HepG2 (cell line): ENCODE results near the gene ADAMTSL3. TPM values are rescaled to one million over a fixed set of nuclear protein-coding genes. Genes with fewer than 3 reads are reported as not detected.

Experiments
- ATAC-seq: fragments of 200-7000 bp; cut with Tn5 transposase; 3 replicates; pipeline ENCODE4 v1.9.1; 2020; ENCODE audit warnings: mild to moderate bottlenecking, moderate library complexity
- BruUV-seq: library from RNA; stranded (reverse); fragments of 400-500 nt; replicated peaks from 2 replicates; lab custom pipeline; 2021; lab: Mats Ljungman, UMichigan
- CTCF ChIA-PET: fragments of 300-600 bp; formaldehyde crosslinking; extraction: SDS; loops from one replicate; lab custom pipeline; 2021; ENCODE audit warnings: low total read pairs, inconsistent platforms, low intra/inter-chr PET ratio; lab: Yijun Ruan, JAX
- POLR2A ChIA-PET: fragments of 350-600 bp; sonication (Branson Sonifier 250); formaldehyde crosslinking; loops from one replicate; lab custom pipeline; 2020; ENCODE audit warnings: antibody characterized with exemption, inconsistent platforms; lab: Yijun Ruan, JAX
- DNase-seq: peaks from one replicate; pipeline ENCODE4 v3.0.0-alpha.2; 2015; ENCODE audit warnings: low spot score
- FAIRE-seq: peaks from 3 replicates; lab custom pipeline; 2011; peaks lifted over from hg19 to GRCh38; lab: Jason Lieb, UNC
- H2AFZ ChIP-seq: one replicate; pipeline ENCODE4 v1.6.1; 2011; ENCODE audit warnings: low read length, inconsistent platforms
- H3K27ac ChIP-seq: fragments of 300-600 bp; 3 replicates; pipeline ENCODE4 v1.8.0; 2011; ENCODE audit warnings: mixed run types, mild to moderate bottlenecking, mixed read lengths, low read length, inconsistent platforms; ENCODE audit not compliant: insufficient read depth; ENCODE audit errors: extremely low read length
- H3K27me3 ChIP-seq, 2 experiments: fragments of 200-600 bp in 1 of 2; 2 replicates in 1 of 2; 3 replicates in 1 of 2; pipeline versions ENCODE4 v1.6.0 to v1.8.0; 2011; ENCODE audit warnings: low read length in 2 of 2, mild to moderate bottlenecking in 2 of 2, moderate library complexity in 2 of 2, inconsistent platforms in 1 of 2; ENCODE audit not compliant: insufficient read depth in 2 of 2, control insufficient read depth in 1 of 2
- H3K36me3 ChIP-seq, 2 experiments: fragments of 200-600 bp in 1 of 2; replicated peaks in 1 of 2; 2 replicates in 1 of 2; 3 replicates in 1 of 2; pipeline versions ENCODE4 v1.5.1 to v1.8.0; 2011; ENCODE audit warnings: low read length in 2 of 2, inconsistent platforms in 1 of 2; ENCODE audit not compliant: insufficient read depth in 2 of 2, control insufficient read depth in 1 of 2
- H3K4me1 ChIP-seq: 2 replicates; pipeline ENCODE4 v1.5.1; 2012; ENCODE audit warnings: low read length, inconsistent platforms; ENCODE audit not compliant: insufficient read depth
- H3K4me2 ChIP-seq: 2 replicates; pipeline ENCODE4 v1.6.0; 2011; ENCODE audit warnings: low read depth, low read length, inconsistent platforms
- H3K4me3 ChIP-seq, 3 experiments: fragments of 200-600 bp in 1 of 3; sonication (generic), shearing (Covaris generic) in 1 of 3; replicated peaks in 1 of 3; 2 replicates each; pipeline ENCODE4 v1.5.1; 2011 to 2016; ENCODE audit warnings: low read length in 3 of 3, inconsistent platforms in 2 of 3, low read depth in 2 of 3, mild to moderate bottlenecking in 2 of 3, control low read depth in 1 of 3, mixed read lengths in 1 of 3; ENCODE audit not compliant: insufficient read depth in 1 of 3
- H3K79me2 ChIP-seq: one replicate; pipeline ENCODE4 v1.6.1; 2011; ENCODE audit warnings: low read length, inconsistent platforms; ENCODE audit not compliant: insufficient read depth
- H3K9ac ChIP-seq: 2 replicates; pipeline ENCODE4 v1.6.0; 2011; ENCODE audit warnings: mild to moderate bottlenecking, low read depth, low read length, inconsistent platforms; ENCODE audit not compliant: insufficient read depth
- H3K9me3 ChIP-seq: 2 replicates; pipeline ENCODE4 v1.5.1; 2012; ENCODE audit warnings: mild to moderate bottlenecking, low read length
- H4K20me1 ChIP-seq: 2 replicates; pipeline ENCODE4 v1.6.0; 2011; ENCODE audit warnings: inconsistent platforms, mild to moderate bottlenecking, low read length, moderate library complexity; ENCODE audit not compliant: insufficient read depth
- NR2F1 ChIP-seq, 2 experiments: fragments of 450-650 bp in 1 of 2; formaldehyde crosslinking in 1 of 2; IDR thresholded peaks; 2 replicates each; pipeline versions ENCODE4 v1.5.0 to v1.6.1; 2016 to 2020; ENCODE audit warnings: mild to moderate bottlenecking in 1 of 2, missing compliant biosample characterization in 1 of 2, missing genetic modification reagents in 1 of 2, moderate library complexity in 1 of 2
- PRPF4 ChIP-seq: fragments of 200-400 bp; formaldehyde crosslinking; IDR thresholded peaks from 2 replicates; pipeline ENCODE4 v1.6.1; 2016; ENCODE audit warnings: low read length, low read depth; ENCODE audit not compliant: poor library complexity, severe bottlenecking
- TBP ChIP-seq: sonication (generic); formaldehyde crosslinking; IDR thresholded peaks from 2 replicates; pipeline ENCODE4 v1.5.0; 2020; ENCODE audit warnings: missing genetic modification reagents
- TCF12 ChIP-seq, 2 experiments: fragments of 450-650 bp in 1 of 2; sonication (generic) in 1 of 2; formaldehyde crosslinking in 1 of 2; IDR thresholded peaks; 2 replicates each; pipeline versions ENCODE4 v1.6.1 to v1.8.0; 2017 to 2022; ENCODE audit warnings: antibody characterized with exemption in 1 of 2, mild to moderate bottlenecking in 1 of 2, missing genetic modification reagents in 1 of 2, moderate library complexity in 1 of 2
- ZNF383 ChIP-seq: sonication (generic); formaldehyde crosslinking; IDR thresholded peaks from 2 replicates; pipeline ENCODE4 v1.4.0; 2020; ENCODE audit warnings: missing genetic modification reagents, mild to moderate bottlenecking, borderline replicate concordance
- ZNF570 ChIP-seq: sonication (generic); formaldehyde crosslinking; IDR thresholded peaks from 2 replicates; pipeline ENCODE4 v1.4.0; 2020; ENCODE audit warnings: mild to moderate bottlenecking, missing genetic modification reagents, borderline replicate concordance
- WGBS: methylation state at CpG from one replicate; pipeline ENCODE4 v1.1.6; 2017; ENCODE audit warnings: low lambda C conversion rate; 5-methylcytosine and 5-hydroxymethylcytosine counted together
- in situ Hi-C: cut with HindIII; loops from 2 replicates; pipeline ENCODE4 v1.10.0; 2017; ENCODE audit warnings: low pct_unique_long_range_greater_than_20kb; ENCODE audit not compliant: extremely low pct_ligation_motif_present
- intact Hi-C: fragments of 100-400 bp; cut with micrococcal nuclease; formaldehyde crosslinking; loops from one replicate; pipeline ENCODE4 v1.10.0; 2022; ENCODE audit not compliant: unreplicated experiment
- polyA plus RNA-seq, 8 experiments: library from polyadenylated mRNA; depleted of rRNA in 3 of 8; stranded (reverse) in 7 of 8; unstranded in 1 of 8; fragments of >200 nt; fragmentation: Illumina TruSeq in 4 of 8; extraction: Trizol in 4 of 8; gene quantifications; 2 replicates each; pipeline versions ENCODE4 v1.2.1 to v1.2.3, GENCODE V29; 2011 to 2016; ENCODE audit warnings: low read depth in 4 of 8, missing spikeins in 1 of 8, mixed read lengths in 1 of 8; ENCODE audit not compliant: insufficient read depth in 1 of 8
- total RNA-seq, 5 experiments: library from RNA; depleted of rRNA; stranded (reverse); fragments of >200 nt; fragmentation: Illumina TruSeq; extraction: Trizol; gene quantifications; 2 replicates each; pipeline ENCODE4 v1.2.3, GENCODE V29; 2016; ENCODE audit warnings: low read depth in 1 of 5
- TF ChIP-seq, protein P1 (sequence below): sonication (generic); formaldehyde crosslinking; IDR thresholded peaks from 2 replicates; pipeline ENCODE4 v1.4.0; 2020; ENCODE audit warnings: mild to moderate bottlenecking, missing genetic modification reagents
- TF ChIP-seq, protein P2 (sequence below): sonication (generic); formaldehyde crosslinking; IDR thresholded peaks from 2 replicates; pipeline ENCODE4 v1.4.0; 2020; ENCODE audit warnings: mild to moderate bottlenecking, low read depth, missing genetic modification reagents
- TF ChIP-seq, protein P3 (sequence below): sonication (generic); formaldehyde crosslinking; IDR thresholded peaks from 2 replicates; pipeline ENCODE4 v1.8.1; 2022; ENCODE audit warnings: low read depth, mild to moderate bottlenecking, missing genetic modification reagents

The ADAMTSL3 gene
- total and polyA plus RNA-seq, 2 of the 13 experiments (the other 11 are each of a cell fraction or from before 2014, with no cell fraction given): 0.04 to 0.09 TPM

DNA sequence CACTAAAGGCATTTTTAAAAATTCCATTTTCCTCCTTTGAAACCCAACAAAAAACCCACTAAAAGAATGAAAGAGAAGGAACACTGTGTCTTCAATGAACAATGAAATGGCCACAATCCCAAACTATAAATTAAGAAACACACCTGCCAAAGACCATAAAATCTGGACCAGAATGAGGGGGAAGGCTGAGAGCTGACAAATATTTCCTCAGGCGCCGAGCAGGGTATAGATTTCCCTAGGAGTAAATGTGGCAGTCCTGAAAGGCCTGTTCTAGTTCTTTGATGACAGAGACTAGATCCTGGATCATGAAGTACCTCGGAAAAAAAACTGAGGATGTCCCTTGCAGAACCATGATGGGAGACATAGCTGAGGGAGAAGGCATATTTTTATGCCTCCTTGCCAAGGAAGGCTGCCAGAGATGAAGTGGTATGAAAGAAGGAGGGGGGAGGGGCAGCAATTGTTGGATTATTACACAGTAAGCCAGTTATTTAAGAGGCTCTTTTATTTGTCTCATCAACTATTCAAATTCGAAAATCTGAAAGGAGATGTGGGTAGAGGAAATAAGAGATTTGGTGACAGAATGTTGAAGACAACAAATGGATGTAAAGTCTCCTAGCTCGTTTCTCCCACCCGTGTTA is 306.4 kb downstream of the ADAMTSL3 start:
- DNase-seq (no peak), ATAC-seq (no peak), FAIRE-seq (no peak)
- under 1% methylated on average over 6 of the region's 6 CpGs for WGBS
- Histone ChIP-seq H4K20me1 (no peaks in the 10 kb centered on the region), H3K36me3 (no peaks in the 10 kb centered on the region), H3K9ac (no peak overlapping the region), H3K4me1 (no peaks in the 10 kb centered on the region), H3K79me2 (no peaks in the 10 kb centered on the region), H3K4me2 (no peak overlapping the region), H3K9me3 (no peaks in the 10 kb centered on the region), H3K4me3 (no peak overlapping the region), H2AFZ (no peak overlapping the region), H3K27ac (no peak overlapping the region), H3K27me3 (no peaks in the 10 kb centered on the region)
- intact Hi-C loops (no loop called here), in situ Hi-C loops (no loop called here)
- TF ChIP-seq NR2F1 (CRISPR knock-in tag; IDR thresholded peaks at IDR 0.05) (no peak), TCF12 (IDR thresholded peaks at IDR 0.05) (no peak), TCF12 (CRISPR knock-in tag; IDR thresholded peaks at IDR 0.05) (no peak), TBP (no peak), PRPF4 (no peak), ZNF570 (CRISPR knock-in tag) (no peak), ZNF383 (CRISPR knock-in tag) (no peak)
- TF ChIP-seq, protein P1, sequence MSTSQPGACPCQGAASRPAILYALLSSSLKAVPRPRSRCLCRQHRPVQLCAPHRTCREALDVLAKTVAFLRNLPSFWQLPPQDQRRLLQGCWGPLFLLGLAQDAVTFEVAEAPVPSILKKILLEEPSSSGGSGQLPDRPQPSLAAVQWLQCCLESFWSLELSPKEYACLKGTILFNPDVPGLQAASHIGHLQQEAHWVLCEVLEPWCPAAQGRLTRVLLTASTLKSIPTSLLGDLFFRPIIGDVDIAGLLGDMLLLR (CRISPR knock-in tag): no peak
- TF ChIP-seq, protein P2, sequence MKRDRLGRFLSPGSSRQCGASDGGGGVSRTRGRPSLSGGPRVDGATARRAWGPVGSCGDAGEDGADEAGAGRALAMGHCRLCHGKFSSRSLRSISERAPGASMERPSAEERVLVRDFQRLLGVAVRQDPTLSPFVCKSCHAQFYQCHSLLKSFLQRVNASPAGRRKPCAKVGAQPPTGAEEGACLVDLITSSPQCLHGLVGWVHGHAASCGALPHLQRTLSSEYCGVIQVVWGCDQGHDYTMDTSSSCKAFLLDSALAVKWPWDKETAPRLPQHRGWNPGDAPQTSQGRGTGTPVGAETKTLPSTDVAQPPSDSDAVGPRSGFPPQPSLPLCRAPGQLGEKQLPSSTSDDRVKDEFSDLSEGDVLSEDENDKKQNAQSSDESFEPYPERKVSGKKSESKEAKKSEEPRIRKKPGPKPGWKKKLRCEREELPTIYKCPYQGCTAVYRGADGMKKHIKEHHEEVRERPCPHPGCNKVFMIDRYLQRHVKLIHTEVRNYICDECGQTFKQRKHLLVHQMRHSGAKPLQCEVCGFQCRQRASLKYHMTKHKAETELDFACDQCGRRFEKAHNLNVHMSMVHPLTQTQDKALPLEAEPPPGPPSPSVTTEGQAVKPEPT (CRISPR knock-in tag): no peak
- TF ChIP-seq, protein P3, sequence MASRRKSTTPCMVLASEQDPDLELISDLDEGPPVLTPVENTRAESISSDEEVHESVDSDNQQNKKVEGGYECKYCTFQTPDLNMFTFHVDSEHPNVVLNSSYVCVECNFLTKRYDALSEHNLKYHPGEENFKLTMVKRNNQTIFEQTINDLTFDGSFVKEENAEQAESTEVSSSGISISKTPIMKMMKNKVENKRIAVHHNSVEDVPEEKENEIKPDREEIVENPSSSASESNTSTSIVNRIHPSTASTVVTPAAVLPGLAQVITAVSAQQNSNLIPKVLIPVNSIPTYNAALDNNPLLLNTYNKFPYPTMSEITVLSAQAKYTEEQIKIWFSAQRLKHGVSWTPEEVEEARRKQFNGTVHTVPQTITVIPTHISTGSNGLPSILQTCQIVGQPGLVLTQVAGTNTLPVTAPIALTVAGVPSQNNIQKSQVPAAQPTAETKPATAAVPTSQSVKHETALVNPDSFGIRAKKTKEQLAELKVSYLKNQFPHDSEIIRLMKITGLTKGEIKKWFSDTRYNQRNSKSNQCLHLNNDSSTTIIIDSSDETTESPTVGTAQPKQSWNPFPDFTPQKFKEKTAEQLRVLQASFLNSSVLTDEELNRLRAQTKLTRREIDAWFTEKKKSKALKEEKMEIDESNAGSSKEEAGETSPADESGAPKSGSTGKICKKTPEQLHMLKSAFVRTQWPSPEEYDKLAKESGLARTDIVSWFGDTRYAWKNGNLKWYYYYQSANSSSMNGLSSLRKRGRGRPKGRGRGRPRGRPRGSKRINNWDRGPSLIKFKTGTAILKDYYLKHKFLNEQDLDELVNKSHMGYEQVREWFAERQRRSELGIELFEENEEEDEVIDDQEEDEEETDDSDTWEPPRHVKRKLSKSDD (CRISPR knock-in tag): no peak
- CTCF ChIA-PET: no interaction called here
- BruUV-seq: no TSS peak
- POLR2A ChIA-PET: no interaction called here
